Lower lobe of right lung (tissue), 2 donors: ENCODE measurements around the gene OCA2. TPM values are rescaled to one million over a fixed set of nuclear protein-coding genes. Genes with fewer than 3 reads are reported as not detected.
A peak's percentile ranks its signal among the peaks of the same experiment; 100 is the strongest.

ENCODE experiments used
- ATAC-seq, 2 donors: fragments of 200-7000 bp; cut with Tn5 transposase; one replicate each; pipeline ENCODE4 v1.9.1; 2020 to 2022; ENCODE audit warnings: mild to moderate bottlenecking in 2 of 2, moderate library complexity in 2 of 2
- DNase-seq: peaks from one replicate; pipeline ENCODE4 v3.0.0-alpha.2; 2020
- H3K27ac ChIP-seq: fragments of 200-600 bp; one replicate; pipeline ENCODE4 v1.8.0; 2022
- H3K27me3 ChIP-seq: fragments of 200-600 bp; one replicate; pipeline ENCODE4 v1.8.0; 2022; ENCODE audit warnings: low read depth
- H3K36me3 ChIP-seq: fragments of 200-600 bp; one replicate; pipeline ENCODE4 v1.8.0; 2022; ENCODE audit warnings: mild to moderate bottlenecking
- H3K4me1 ChIP-seq: fragments of 200-600 bp; one replicate; pipeline ENCODE4 v1.8.0; 2022
- H3K4me3 ChIP-seq: fragments of 200-600 bp; one replicate; pipeline ENCODE4 v1.8.0; 2022; ENCODE audit warnings: mild to moderate bottlenecking
- H3K9me3 ChIP-seq: fragments of 200-600 bp; one replicate; pipeline ENCODE4 v1.8.0; 2022
- CTCF ChIP-seq: fragments of 200-600 bp; IDR thresholded peaks from one replicate; pipeline ENCODE4 v1.8.0; 2022; ENCODE audit warnings: antibody characterized with exemption, mild to moderate bottlenecking
- intact Hi-C: fragments of 100-400 bp; cut with DNase I; formaldehyde crosslinking; loops from one replicate; pipeline ENCODE4 v1.11.0; 2022
- total RNA-seq: library from RNA; stranded (reverse); fragmentation: NEBNext Ultra II Directional; extraction: Animal tissue kit (Norgen Biotek cat#: 25700); gene quantifications from one replicate; pipeline ENCODE4 v1.2.1, GENCODE V29; 2021
- donor health status: DM: no; HTN: yes; CAD: no; lungs with severe emphysema.

Gene OCA2
- total RNA-seq, 1 donor from 2014 or later = 1.2 TPM

- Histone ChIP-seq H3K4me1 (no peaks in the 10 kb centered on the region), H3K9me3 (no peaks in the 10 kb centered on the region), H3K27ac (no peak overlapping the region), H3K27me3 (no peaks in the 10 kb centered on the region), H3K4me3 (no peak overlapping the region), H3K36me3 (no peaks in the 10 kb centered on the region)
- intact Hi-C loops = no loop called here
- ATAC-seq = peak in 1 of 2 donors; percentile 38
- TF ChIP-seq CTCF = no peak
- DNase-seq = no peak
Observed at GRCh38 chr15:27804569-27805260, 294.4 kb downstream of the OCA2 start.

GRCh38 chr15:27798807-27799206 is 300.3 kb downstream of the OCA2 start:
- no peaks in the 10 kb centered on the region for H3K27me3 ChIP-seq
- TF ChIP-seq CTCF = no peak
- no peaks in the 10 kb centered on the region for H3K36me3 ChIP-seq
- no peaks in the 10 kb centered on the region for H3K9me3 ChIP-seq
- ATAC-seq = no peak
- H3K27ac ChIP-seq = no peak overlapping the region
- no peak for DNase-seq
- H3K4me1 ChIP-seq = no peaks in the 10 kb centered on the region
- intact Hi-C loops = no loop called here
- no peak overlapping the region for H3K4me3 ChIP-seq

GRCh38 chr15:27797765-27798164 is 301.4 kb downstream of the OCA2 start:
- H3K4me3 ChIP-seq = no peak overlapping the region
- H3K27me3 ChIP-seq = no peaks in the 10 kb centered on the region
- H3K9me3 ChIP-seq = no peaks in the 10 kb centered on the region
- no peak for DNase-seq
- no peaks in the 10 kb centered on the region for H3K4me1 ChIP-seq
- ATAC-seq = peak in 1 of 2 donors; percentile 66
- H3K27ac ChIP-seq = no peak overlapping the region
- intact Hi-C loops = no loop called here
- TF ChIP-seq CTCF = no peak
- H3K36me3 ChIP-seq = no peaks in the 10 kb centered on the region

- intact Hi-C loops = no loop called here
- H3K9me3 ChIP-seq = no peaks in the 10 kb centered on the region
- H3K27me3 ChIP-seq = no peaks in the 10 kb centered on the region
- H3K4me1 ChIP-seq = no peaks in the 10 kb centered on the region
- H3K36me3 ChIP-seq = no peaks in the 10 kb centered on the region
- TF ChIP-seq CTCF = no peak
- H3K27ac ChIP-seq = no peak overlapping the region
- DNase-seq = no peak
- ATAC-seq = no peak
- no peak overlapping the region for H3K4me3 ChIP-seq
Observed at GRCh38 chr15:27796405-27797320, 302.5 kb downstream of the OCA2 start.

GRCh38 chr15:27792756-27793264 is 306.3 kb downstream of the OCA2 start:
- no peaks in the 10 kb centered on the region for H3K27me3 ChIP-seq
- intact Hi-C loops = no loop called here
- TF ChIP-seq CTCF = no peak
- no peaks in the 10 kb centered on the region for H3K9me3 ChIP-seq
- no peak overlapping the region for H3K27ac ChIP-seq
- no peak overlapping the region for H3K4me3 ChIP-seq
- no peaks in the 10 kb centered on the region for H3K4me1 ChIP-seq
- DNase-seq = no peak
- no peaks in the 10 kb centered on the region for H3K36me3 ChIP-seq
- no peak for ATAC-seq
